GM18867 (cell line): Measurements from ENCODE around the gene NBEAL2.

Experiments used
- ATAC-seq: cut with Tn5 transposase; IDR thresholded peaks from one replicate; pipeline ENCODE4 v1.9.1; 2021; ENCODE audit warnings: mild to moderate bottlenecking, moderate library complexity; ENCODE audit not compliant: unreplicated experiment

Gene NBEAL2, protein sequence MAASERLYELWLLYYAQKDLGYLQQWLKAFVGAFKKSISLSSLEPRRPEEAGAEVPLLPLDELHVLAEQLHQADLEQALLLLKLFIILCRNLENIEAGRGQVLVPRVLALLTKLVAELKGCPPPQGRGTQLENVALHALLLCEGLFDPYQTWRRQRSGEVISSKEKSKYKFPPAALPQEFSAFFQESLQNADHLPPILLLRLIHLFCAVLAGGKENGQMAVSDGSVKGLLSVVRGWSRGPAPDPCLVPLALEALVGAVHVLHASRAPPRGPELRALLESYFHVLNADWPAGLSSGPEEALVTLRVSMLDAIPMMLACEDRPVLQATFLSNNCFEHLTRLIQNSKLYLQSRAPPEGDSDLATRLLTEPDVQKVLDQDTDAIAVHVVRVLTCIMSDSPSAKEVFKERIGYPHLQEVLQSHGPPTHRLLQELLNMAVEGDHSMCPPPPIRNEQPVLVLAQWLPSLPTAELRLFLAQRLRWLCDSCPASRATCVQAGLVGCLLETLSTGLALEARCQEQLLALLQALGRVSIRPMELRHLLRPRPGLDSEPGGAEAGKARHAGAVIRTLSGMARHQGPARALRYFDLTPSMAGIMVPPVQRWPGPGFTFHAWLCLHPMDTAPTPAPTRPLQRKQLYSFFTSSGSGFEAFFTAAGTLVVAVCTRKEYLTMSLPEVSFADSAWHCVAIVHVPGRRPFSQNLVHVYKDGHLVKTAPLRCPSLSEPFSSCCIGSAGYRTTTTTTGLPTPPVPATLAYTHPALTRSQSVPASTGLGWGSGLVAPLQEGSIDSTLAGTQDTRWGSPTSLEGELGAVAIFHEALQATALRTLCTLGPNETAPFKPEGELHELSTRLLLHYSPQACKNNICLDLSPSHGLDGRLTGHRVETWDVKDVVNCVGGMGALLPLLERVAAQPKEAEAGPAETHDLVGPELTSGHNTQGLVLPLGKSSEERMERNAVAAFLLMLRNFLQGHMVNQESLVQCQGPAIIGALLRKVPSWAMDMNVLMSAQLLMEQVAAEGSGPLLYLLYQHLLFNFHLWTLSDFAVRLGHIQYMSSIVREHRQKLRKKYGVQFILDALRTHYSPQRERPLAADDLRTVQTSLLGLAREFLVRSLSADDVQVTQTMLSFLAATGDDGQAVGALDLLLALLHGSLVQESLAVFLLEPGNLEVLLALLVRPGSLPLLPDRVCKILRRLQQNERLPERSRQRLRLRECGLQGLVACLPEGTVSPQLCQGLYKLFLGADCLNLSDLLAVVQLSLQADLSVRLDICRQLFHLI (N-terminal part only)

GRCh38 chr3:46978985-46979944 is at the start of gene NBEAL2:
Gene NBEAL2 (plus strand): TSS chr3:46979666. CDS start chr3:46979862, 196 bp downstream.
- peak; percentile 73 for ATAC-seq

DNA sequence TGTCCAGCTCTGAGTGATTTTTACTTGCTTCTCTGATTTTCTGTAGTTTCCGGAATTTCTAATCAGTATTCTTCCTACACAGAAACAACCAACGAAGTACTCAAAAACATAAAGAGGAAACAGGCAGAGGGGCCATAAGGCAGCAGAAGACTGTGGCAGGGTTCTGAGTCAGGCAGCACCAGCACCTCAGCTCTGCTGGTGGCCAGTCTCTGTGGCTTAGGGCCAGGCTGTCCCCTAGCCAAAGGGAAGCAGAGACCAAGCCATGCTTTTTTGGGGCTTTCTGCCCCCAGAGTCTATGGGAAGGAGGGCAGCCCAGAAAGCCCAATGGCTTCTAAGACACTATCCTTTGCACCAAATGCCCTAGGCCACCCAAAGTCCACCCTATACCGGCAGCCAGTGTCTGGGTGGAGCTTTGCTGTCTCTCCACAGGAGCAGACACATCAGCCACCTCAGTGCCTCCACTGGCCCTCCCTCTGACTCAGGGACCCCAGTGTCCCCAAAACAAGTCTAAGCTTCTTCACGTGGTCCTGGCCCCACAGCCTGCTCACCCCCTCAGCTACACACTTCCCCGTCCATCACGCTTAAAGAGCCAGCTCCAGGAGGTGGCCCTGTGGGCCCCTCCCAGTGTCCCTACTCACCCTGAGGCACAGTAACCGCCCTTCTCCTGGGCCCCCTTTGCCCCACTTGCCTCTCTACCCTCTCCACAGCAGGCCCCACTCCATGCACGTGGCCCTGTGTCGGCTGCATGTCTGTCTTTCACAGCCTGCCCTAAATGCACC is 49.1 kb upstream of the NBEAL2 start:
- no peak for ATAC-seq

- no peak for ATAC-seq
These were observed 48.5 kb upstream of the NBEAL2 start for GRCh38 chr3:46930945-46931403.

- no peak for ATAC-seq
These were observed 47.7 kb upstream of the NBEAL2 start for GRCh38 chr3:46931631-46932331.

DNA sequence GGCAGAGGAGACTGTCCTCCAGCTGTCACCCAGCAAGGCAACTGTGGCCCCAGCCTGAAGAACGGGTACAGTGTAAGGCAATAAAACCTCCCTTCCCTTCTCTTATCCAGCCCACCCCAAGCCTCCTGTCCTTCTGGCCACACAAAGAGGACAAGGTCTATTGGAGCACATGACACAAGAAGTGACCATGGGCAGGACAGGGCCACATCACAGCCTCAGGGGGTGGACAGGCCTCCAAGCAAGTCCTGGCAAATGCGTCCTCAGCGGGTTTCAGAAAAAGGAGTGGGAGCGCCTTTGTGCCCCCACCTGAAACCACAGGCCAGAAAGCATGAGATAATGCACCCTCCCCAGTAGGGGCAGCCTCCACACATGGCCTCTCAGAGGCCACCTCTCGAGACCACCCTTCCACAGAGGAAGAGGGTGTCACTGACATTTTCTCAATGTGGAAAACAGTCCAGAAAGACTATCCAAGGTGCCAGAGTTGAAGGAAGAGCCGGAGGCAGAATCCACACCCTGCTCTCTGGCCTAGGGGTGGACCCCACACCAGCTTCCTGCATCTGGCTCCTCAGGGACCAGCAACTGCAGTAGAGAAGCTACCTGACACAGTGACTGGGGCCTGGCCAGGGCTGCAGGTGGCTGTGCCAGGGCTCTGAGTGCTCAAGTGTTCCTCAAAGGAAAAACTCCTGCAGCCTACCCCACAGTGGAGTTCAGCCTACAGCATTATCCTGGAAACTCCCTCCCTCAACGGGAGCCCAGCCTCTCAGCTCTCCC is 46.8 kb upstream of the NBEAL2 start:
- ATAC-seq: no peak

- ATAC-seq: no peak
These were observed 46.2 kb upstream of the NBEAL2 start for GRCh38 chr3:46933261-46933660.

GRCh38 chr3:46934072-46934471 is 45.4 kb upstream of the NBEAL2 start:
- no peak for ATAC-seq

GRCh38 chr3:46934498-46935167 is 44.8 kb upstream of the NBEAL2 start:
- no peak for ATAC-seq

DNA sequence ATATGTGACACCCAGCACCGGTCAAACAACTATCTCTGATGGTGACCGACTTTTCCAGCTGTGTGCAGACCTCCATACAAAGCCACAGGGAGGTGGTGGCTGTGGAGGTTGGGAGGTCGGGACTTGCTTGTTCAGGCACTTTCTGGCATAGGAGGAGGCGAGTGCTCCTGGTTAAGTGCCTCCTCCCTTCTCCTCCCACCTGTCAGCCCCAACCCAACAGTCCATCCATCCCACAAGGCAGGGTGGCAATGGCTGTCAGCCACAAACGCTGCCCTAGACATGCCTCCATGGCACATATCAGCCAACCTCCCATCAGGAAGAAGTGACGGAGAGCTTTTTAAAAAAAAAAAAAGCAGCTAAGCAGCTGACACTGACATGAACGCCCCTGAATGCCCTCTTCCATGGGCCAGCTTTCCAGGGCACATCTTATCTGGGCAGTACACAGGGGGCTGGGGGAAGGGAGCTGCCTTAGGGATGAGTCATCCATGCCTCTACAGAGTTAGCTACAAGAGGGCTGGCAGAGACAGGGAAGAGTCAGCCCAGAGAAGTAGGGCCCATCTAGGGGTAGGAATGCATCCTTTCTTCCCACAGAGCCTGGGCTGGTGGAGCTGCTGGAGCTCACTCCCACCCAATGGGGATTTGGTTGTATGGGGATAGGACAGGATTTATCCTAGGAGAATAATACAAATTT is 44.2 kb upstream of the NBEAL2 start:
- ATAC-seq: no peak

- no peak for ATAC-seq
These were observed 43.4 kb upstream of the NBEAL2 start for GRCh38 chr3:46935989-46936558.

DNA sequence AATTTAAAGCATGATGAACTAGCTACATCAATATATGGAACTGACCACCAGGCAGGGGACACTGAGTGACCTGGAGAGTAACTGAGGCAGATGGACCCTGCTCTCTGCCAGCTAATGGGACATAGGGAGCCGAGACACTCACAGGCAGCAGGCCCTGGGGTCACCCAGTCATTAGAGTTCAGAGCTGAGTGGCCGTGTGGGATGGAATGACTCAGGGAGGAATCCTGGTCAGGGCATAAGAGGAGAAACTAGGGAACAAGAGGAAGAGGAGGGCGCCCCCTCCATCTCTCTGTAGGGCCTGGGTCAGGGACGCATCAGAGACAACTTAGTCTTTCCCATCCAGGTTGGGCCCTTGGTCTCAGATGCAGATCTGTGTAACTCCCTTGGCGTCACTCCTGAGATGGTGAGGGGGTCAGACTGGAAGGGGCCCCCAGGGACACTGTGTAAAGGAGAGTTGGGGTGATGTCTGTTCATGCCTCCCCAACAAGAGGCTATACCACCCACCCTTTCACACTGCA is 42.7 kb upstream of the NBEAL2 start:
- no peak for ATAC-seq

DNA sequence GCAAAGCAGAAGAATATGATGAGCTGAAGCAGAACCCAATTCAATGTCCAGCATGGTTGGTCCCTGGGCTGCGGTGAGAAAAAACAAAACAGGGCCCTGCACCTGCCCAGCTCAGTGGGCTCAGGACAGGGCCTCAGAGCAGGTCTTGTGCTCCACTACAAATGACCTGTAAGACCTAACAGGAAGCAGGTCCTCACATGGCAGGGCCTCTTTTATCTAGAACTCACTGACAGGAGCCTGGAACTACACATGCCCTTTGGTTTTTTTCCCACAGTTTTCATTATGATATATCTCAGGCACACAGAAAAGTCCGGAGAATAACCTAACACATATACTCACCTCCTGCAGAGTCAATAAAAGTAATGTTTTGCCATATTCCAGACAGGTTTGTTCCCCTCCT is 41.3 kb upstream of the NBEAL2 start:
- ATAC-seq: no peak

GRCh38 chr3:46939578-46940445 is 39.7 kb upstream of the NBEAL2 start:
- ATAC-seq: no peak

DNA sequence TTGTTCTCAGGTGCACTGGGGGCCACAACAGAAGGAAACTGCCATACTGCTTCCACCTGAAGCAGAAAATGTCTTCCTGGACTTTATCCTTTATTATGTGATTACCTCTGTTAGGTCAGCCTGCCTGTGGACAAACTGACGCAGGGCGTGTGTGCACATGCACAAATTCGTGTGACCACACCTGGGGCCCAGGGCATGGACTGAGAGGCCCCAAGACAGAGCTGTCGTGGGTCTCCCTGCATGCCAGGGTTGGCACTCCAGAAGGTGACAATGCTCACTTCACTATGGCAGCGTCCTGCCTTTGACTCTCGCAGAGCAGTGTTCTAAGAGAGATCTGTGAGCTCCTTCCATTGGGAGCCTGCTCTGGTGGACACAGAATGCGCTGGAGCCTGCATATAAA is 37.4 kb upstream of the NBEAL2 start:
- no peak for ATAC-seq
